Hepatocyte (in vitro differentiated cells): Measurements from ENCODE around the gene TRMT2A.

Experiments used
- CTCF ChIP-seq: fragments of 200-600 bp; sonication (generic); IDR thresholded peaks from 2 replicates; pipeline ENCODE4 v1.5.1; 2016; ENCODE audit warnings: antibody characterized with exemption, mild to moderate bottlenecking; ENCODE audit not compliant: poor library complexity
- EZH2 ChIP-seq: fragments of 200-600 bp; sonication (generic); IDR thresholded peaks from 2 replicates; pipeline ENCODE4 v1.6.1; 2016; ENCODE audit warnings: antibody characterized with exemption, mild to moderate bottlenecking, borderline replicate concordance
- EZH2phosphoT487 ChIP-seq: fragments of 200-600 bp; sonication (generic); IDR thresholded peaks from one replicate; pipeline ENCODE4 v1.6.1; 2018; ENCODE audit warnings: antibody characterized with exemption, mild to moderate bottlenecking, low read depth, moderate library complexity; ENCODE audit not compliant: unreplicated experiment, severe bottlenecking

- TF ChIP-seq CTCF (no peak), EZH2phosphoT487 (no peak), EZH2 (no peak)
These were observed 45.5 kb downstream of the TRMT2A start for GRCh38 chr22:20071524-20071972.
